Measurements from ENCODE around the gene MAT2A.
"Not testable (repeated sequence)": the region's sequence is repeated elsewhere in the genome, so short reads cannot be mapped to it uniquely, and the experiment has no call there.

The MAT2A gene

GRCh38 chr2:85547859-85548607 lies 9.1 kb downstream of the MAT2A start:
- DNase-seq, result no peak

- DNase-seq, result no peak
Observed at GRCh38 chr2:85548608-85548900, 9.6 kb downstream of the MAT2A start.

GRCh38 chr2:85549095-85549494 lies 10.1 kb downstream of the MAT2A start:
- DNase-seq, result no peak

- no peak for DNase-seq
Observed at GRCh38 chr2:85549826-85550225, 10.9 kb downstream of the MAT2A start.

GRCh38 chr2:85550486-85550885 lies 11.5 kb downstream of the MAT2A start:
- no peak for DNase-seq

- peak; percentile 90 for DNase-seq
Observed at GRCh38 chr2:85551698-85552678, 13.0 kb downstream of the MAT2A start.

GRCh38 chr2:85553184-85553583 lies 14.2 kb downstream of the MAT2A start:
- DNase-seq, result no peak

- DNase-seq, result no peak
Observed at GRCh38 chr2:85554980-85555612, 16.1 kb downstream of the MAT2A start.

GRCh38 chr2:85557130-85557529 lies 18.2 kb downstream of the MAT2A start:
- no peak for DNase-seq

- no peak for DNase-seq
Observed at GRCh38 chr2:85558160-85558559, 19.2 kb downstream of the MAT2A start.

- DNase-seq, result not testable (repeated sequence)
Observed at GRCh38 chr2:85560403-85560726, 21.4 kb downstream of the MAT2A start.

GRCh38 chr2:85560812-85561279 lies 21.9 kb downstream of the MAT2A start:
- no peak for DNase-seq

- peak; percentile 95 for DNase-seq
Observed at GRCh38 chr2:85561280-85562212, 22.6 kb downstream of the MAT2A start, which contains the start of gene GGCX. Gene GGCX (minus strand): TSS chr2:85561493. CDS start chr2:85561428, 65 bp downstream.

- DNase-seq, result no peak
Observed at GRCh38 chr2:85564144-85564563, 25.2 kb downstream of the MAT2A start.

- no peak for DNase-seq
Observed at GRCh38 chr2:85566265-85566664, 27.3 kb downstream of the MAT2A start.

GRCh38 chr2:85575739-85576138 lies 36.8 kb downstream of the MAT2A start:
- DNase-seq, result no peak

- DNase-seq, result no peak
Observed at GRCh38 chr2:85577063-85577385, 38.1 kb downstream of the MAT2A start.

GRCh38 chr2:85577386-85578242 lies 38.6 kb downstream of the MAT2A start, which contains the start of gene VAMP8:
Gene VAMP8 (plus strand): TSS chr2:85577586. CDS start chr2:85577647, 61 bp downstream.
- DNase-seq, result peak; percentile 70

- DNase-seq, result peak; percentile 30
Observed at GRCh38 chr2:85578243-85579180, 39.5 kb downstream of the MAT2A start.

GRCh38 chr2:85579266-85579935 lies 40.4 kb downstream of the MAT2A start:
- DNase-seq, result no peak

Data from stimulated activated CD4-positive, alpha-beta T cell treated with anti-CD3 and anti-CD28 coated beads, Interleukin-4, amount 100 ng/mL, for 24 hours (primary cell).